Subcutaneous abdominal adipose tissue (tissue), 5 donors: ENCODE results near the gene C19orf12.

Source experiments
- H3K27ac ChIP-seq: one replicate; pipeline ENCODE4 v1.7.0; 2013; ENCODE audit warnings: low read depth, mild to moderate bottlenecking, inconsistent platforms, low read length, moderate library complexity
- H3K27me3 ChIP-seq, 5 donors: one replicate each; pipeline ENCODE4 v1.7.0; 2013; ENCODE audit warnings: low read length in 5 of 5, inconsistent platforms in 1 of 5; ENCODE audit not compliant: control insufficient read depth in 5 of 5, insufficient read depth in 4 of 5
- H3K36me3 ChIP-seq, 5 donors: one replicate each; pipeline ENCODE4 v1.7.0; 2013; ENCODE audit warnings: low read length in 5 of 5; ENCODE audit not compliant: control insufficient read depth in 5 of 5, insufficient read depth in 5 of 5
- H3K4me1 ChIP-seq, 5 donors: one replicate each; pipeline ENCODE4 v1.7.0; 2013; ENCODE audit warnings: low read length in 5 of 5, mild to moderate bottlenecking in 3 of 5, moderate library complexity in 1 of 5; ENCODE audit not compliant: control insufficient read depth in 5 of 5, insufficient read depth in 5 of 5
- H3K4me3 ChIP-seq, 5 donors: one replicate each; pipeline ENCODE4 v1.7.0; 2013; ENCODE audit warnings: low read length in 5 of 5, low read depth in 1 of 5
- H3K9ac ChIP-seq, 5 donors: one replicate each; pipeline ENCODE4 v1.7.0; 2013; ENCODE audit warnings: low read length in 5 of 5, mild to moderate bottlenecking in 4 of 5, moderate library complexity in 3 of 5
- H3K9me3 ChIP-seq, 5 donors: one replicate each; pipeline ENCODE4 v1.7.0; 2013; ENCODE audit warnings: low read length in 5 of 5; ENCODE audit not compliant: control insufficient read depth in 5 of 5
- donor health status: healthy.
- donor health status: healthy.
- donor health status: healthy.
- donor health status: healthy.
- donor health status: healthy.

Gene C19orf12

GRCh38 chr19:29737461-29738000, 22.5 kb upstream of the C19orf12 start:
- Histone ChIP-seq H3K4me3 (no peak overlapping the region), H3K27ac (no peak overlapping the region), H3K4me1 (no peaks in the 10 kb centered on the region), H3K9ac (no peak overlapping the region), H3K36me3 (no peaks in the 10 kb centered on the region), H3K9me3 (no peaks in the 10 kb centered on the region), H3K27me3 (peaks cover 0 to 20% (median 9%) of the 10 kb centered on the region in 5 donors)

GRCh38 chr19:29735829-29736228, 20.8 kb upstream of the C19orf12 start:
- no peak overlapping the region for H3K4me3 ChIP-seq

GRCh38 chr19:29731331-29731850, 16.3 kb upstream of the C19orf12 start:
- no peaks in the 10 kb centered on the region for H3K9me3 ChIP-seq
- H3K4me1 ChIP-seq = no peaks in the 10 kb centered on the region
- no peak overlapping the region for H3K4me3 ChIP-seq
- peaks cover 8 to 28% (median 14%) of the 10 kb centered on the region in 5 donors for H3K27me3 ChIP-seq
- no peak overlapping the region for H3K9ac ChIP-seq
- no peak overlapping the region for H3K27ac ChIP-seq
- H3K36me3 ChIP-seq = no peaks in the 10 kb centered on the region

More at GRCh38 chr19:29735829-29736228, 20.8 kb upstream of the C19orf12 start:
- no peaks in the 10 kb centered on the region for H3K4me1 ChIP-seq
- no peaks in the 10 kb centered on the region for H3K9me3 ChIP-seq
- no peaks in the 10 kb centered on the region for H3K36me3 ChIP-seq
- H3K9ac ChIP-seq = no peak overlapping the region
- H3K27ac ChIP-seq = no peak overlapping the region
- peaks cover 5 to 24% (median 10%) of the 10 kb centered on the region in 5 donors for H3K27me3 ChIP-seq

GRCh38 chr19:29727906-29728305, 12.8 kb upstream of the C19orf12 start:
- Histone ChIP-seq H3K9ac (no peak overlapping the region), H3K36me3 (no peaks in the 10 kb centered on the region), H3K9me3 (no peaks in the 10 kb centered on the region), H3K4me1 (peaks cover 0 to 10% (median 9%) of the 10 kb centered on the region in 5 donors), H3K27ac (no peak overlapping the region), H3K4me3 (no peak overlapping the region), H3K27me3 (peaks cover 18 to 41% (median 22%) of the 10 kb centered on the region in 5 donors)

GRCh38 chr19:29724746-29725145, 9.7 kb upstream of the C19orf12 start:
- Histone ChIP-seq H3K36me3 (no peaks in the 10 kb centered on the region), H3K4me3 (peak overlapping the region in 2 of 5 donors; percentile 14 to 54), H3K9me3 (no peaks in the 10 kb centered on the region), H3K4me1 (peaks cover 0 to 10% (median 9%) of the 10 kb centered on the region in 5 donors), H3K27me3 (peaks cover 15 to 34% (median 17%) of the 10 kb centered on the region in 5 donors), H3K9ac (no peak overlapping the region), H3K27ac (no peak overlapping the region)

- Histone ChIP-seq H3K27ac (no peak overlapping the region), H3K4me3 (peak overlapping the region in 3 of 5 donors; percentile 1 to 54 (median 14)), H3K36me3 (no peaks in the 10 kb centered on the region), H3K9me3 (no peaks in the 10 kb centered on the region), H3K9ac (peak overlapping the region in 2 of 5 donors; percentile 23 to 35), H3K4me1 (peaks cover 0 to 10% (median 9%) of the 10 kb centered on the region in 5 donors), H3K27me3 (peaks cover 15 to 34% (median 17%) of the 10 kb centered on the region in 5 donors)
Measured at GRCh38 chr19:29724102-29724641, 9.1 kb upstream of the C19orf12 start.

GRCh38 chr19:29717051-29717450, 2.0 kb upstream of the C19orf12 start:
- Histone ChIP-seq H3K27me3 (no peaks in the 10 kb centered on the region), H3K9me3 (no peaks in the 10 kb centered on the region), H3K27ac (no peak overlapping the region), H3K4me1 (peaks cover 3 to 38% (median 35%) of the 10 kb centered on the region in 5 donors), H3K9ac (no peak overlapping the region), H3K4me3 (no peak overlapping the region), H3K36me3 (peaks cover 0 to 7% (median 0%) of the 10 kb centered on the region in 5 donors)

GRCh38 chr19:29715701-29716581, 880 bp upstream of the C19orf12 start:
- Histone ChIP-seq H3K4me1 (peaks cover 3 to 46% (median 44%) of the 10 kb centered on the region in 5 donors), H3K27ac (peak overlapping the region; percentile 99), H3K9me3 (no peaks in the 10 kb centered on the region), H3K27me3 (no peaks in the 10 kb centered on the region), H3K9ac (peak overlapping the region; percentile 81 to 99 (median 96)), H3K36me3 (peaks cover 0 to 7% (median 0%) of the 10 kb centered on the region in 5 donors), H3K4me3 (peak overlapping the region; percentile 59 to 84 (median 79))

GRCh38 chr19:29714371-29714952, 599 bp downstream of the C19orf12 start:
- Histone ChIP-seq H3K9me3 (no peaks in the 10 kb centered on the region), H3K27me3 (no peaks in the 10 kb centered on the region), H3K4me3 (peak overlapping the region; percentile 59 to 84 (median 78)), H3K27ac (peak overlapping the region; percentile 99), H3K9ac (peak overlapping the region; percentile 84 to 99 (median 93)), H3K36me3 (peaks cover 0 to 7% (median 0%) of the 10 kb centered on the region in 5 donors), H3K4me1 (peaks cover 3 to 59% (median 57%) of the 10 kb centered on the region in 5 donors)
